ENCODE results near the gene ZNF496.
A peak's percentile ranks its signal among the peaks of the same experiment; 100 is the strongest.

ZNF496 gene

GRCh38 chr1:247328311-247328710 is 3.4 kb downstream of the ZNF496 start:
- DNase-seq (ENCODE audit: low read depth in 2 of 2) = no peak

GRCh38 chr1:247326411-247327130 is 5.1 kb downstream of the ZNF496 start:
- DNase-seq (ENCODE audit: low read depth in 2 of 2) = no peak

- no peak for DNase-seq (ENCODE audit: low read depth in 2 of 2)
These were observed 6.7 kb downstream of the ZNF496 start for GRCh38 chr1:247324923-247325322.

GRCh38 chr1:247324204-247324787 is 7.4 kb downstream of the ZNF496 start:
- no peak for DNase-seq (ENCODE audit: low read depth in 2 of 2)

GRCh38 chr1:247322849-247323586 is 8.6 kb downstream of the ZNF496 start:
- DNase-seq (ENCODE audit: low read depth in 2 of 2) = no peak

- no peak for DNase-seq (ENCODE audit: low read depth in 2 of 2)
These were observed 9.2 kb downstream of the ZNF496 start for GRCh38 chr1:247322442-247322841.

- DNase-seq (ENCODE audit: low read depth in 2 of 2) = no peak
These were observed 14.0 kb downstream of the ZNF496 start for GRCh38 chr1:247317702-247318101.

GRCh38 chr1:247316590-247317197 is 15.0 kb downstream of the ZNF496 start:
- DNase-seq (ENCODE audit: low read depth in 2 of 2) = no peak

- no peak for DNase-seq (ENCODE audit: low read depth in 2 of 2)
These were observed 27.6 kb downstream of the ZNF496 start for GRCh38 chr1:247304031-247304430.

GRCh38 chr1:247303216-247303615 is 28.5 kb downstream of the ZNF496 start:
- no peak for DNase-seq (ENCODE audit: low read depth in 2 of 2)

- no peak for DNase-seq (ENCODE audit: low read depth in 2 of 2)
These were observed 30.5 kb downstream of the ZNF496 start for GRCh38 chr1:247301176-247301540.

GRCh38 chr1:247300491-247301175 is 31.0 kb downstream of the ZNF496 start:
- DNase-seq (ENCODE audit: low read depth in 2 of 2) = no peak

- DNase-seq (ENCODE audit: low read depth in 2 of 2) = no peak
These were observed 31.8 kb downstream of the ZNF496 start for GRCh38 chr1:247299723-247300381.

- no peak for DNase-seq (ENCODE audit: low read depth in 2 of 2)
These were observed 33.0 kb downstream of the ZNF496 start for GRCh38 chr1:247298701-247299100.

- no peak for DNase-seq (ENCODE audit: low read depth in 2 of 2)
These were observed 33.6 kb downstream of the ZNF496 start for GRCh38 chr1:247298124-247298481.

- no peak for DNase-seq (ENCODE audit: low read depth in 2 of 2)
These were observed 34.2 kb downstream of the ZNF496 start for GRCh38 chr1:247297263-247298123.

- no peak for DNase-seq (ENCODE audit: low read depth in 2 of 2)
These were observed 35.0 kb downstream of the ZNF496 start for GRCh38 chr1:247296599-247297180.

- DNase-seq (ENCODE audit: low read depth in 2 of 2) = no peak
These were observed 35.9 kb downstream of the ZNF496 start for GRCh38 chr1:247295746-247296145.

- DNase-seq (ENCODE audit: low read depth in 2 of 2) = no peak
These were observed 36.4 kb downstream of the ZNF496 start for GRCh38 chr1:247295274-247295684.

- peak; percentile 8 to 21 for DNase-seq (ENCODE audit: low read depth in 2 of 2)
These were observed 37.4 kb downstream of the ZNF496 start for GRCh38 chr1:247294282-247294681.

Measured in fibroblast of skin of left biceps (primary cell).